Right cardiac atrium (tissue), 5 donors: ENCODE measurements around the gene CCDC102B. TPM values are rescaled to one million over a fixed set of nuclear protein-coding genes. Genes with fewer than 3 reads are reported as not detected.
"Not testable (repeated sequence)": the region's sequence is repeated elsewhere in the genome, so short reads cannot be mapped to it uniquely, and the experiment has no call there.

Experiments used
- ATAC-seq, 2 donors: fragments of 200-7000 bp; cut with Tn5 transposase; one replicate each; pipeline versions ENCODE4 v1.8.0 to v1.9.1; 2020; ENCODE audit warnings: moderate library complexity in 2 of 2, mild to moderate bottlenecking in 1 of 2
- DNase-seq, 3 donors: peaks; one replicate each; pipeline ENCODE4 v3.0.0-alpha.2; 2020
- H3K27ac ChIP-seq: one replicate; pipeline ENCODE4 v1.5.1; 2013; ENCODE audit warnings: mild to moderate bottlenecking, low read length, control low read depth, moderate library complexity
- H3K27me3 ChIP-seq: one replicate; pipeline ENCODE4 v1.6.1; 2013; ENCODE audit not compliant: control insufficient read depth, insufficient read depth
- H3K4me1 ChIP-seq: one replicate; pipeline ENCODE4 v1.6.1; 2013; ENCODE audit warnings: low read length; ENCODE audit not compliant: control insufficient read depth, insufficient read depth
- H3K4me3 ChIP-seq: one replicate; pipeline ENCODE4 v1.5.1; 2013; ENCODE audit warnings: low read length, control low read depth
- H3K9me3 ChIP-seq: one replicate; pipeline ENCODE4 v1.6.1; 2013; ENCODE audit warnings: low read length; ENCODE audit not compliant: control insufficient read depth
- WGBS: extraction: QIAGEN DNeasy Blood & Tissue Kit; methylation state at CpG from one replicate; pipeline ENCODE4 v1.1.7; 2013; 5-methylcytosine and 5-hydroxymethylcytosine counted together
- intact Hi-C, 4 donors: fragments of 100-400 bp; cut with DNase I; formaldehyde crosslinking; loops; one replicate each; pipeline versions ENCODE4 v1.11.0 to v1.14.0; 2022 to 2023
- polyA plus RNA-seq: library from polyadenylated mRNA; stranded (reverse); fragments of 200-250 nt; gene quantifications from one replicate; pipeline ENCODE4 v1.2.3, GENCODE V29; 2013
- total RNA-seq, 4 donors: library from RNA; stranded (reverse); fragmentation: NEBNext Ultra II Directional; extraction: Animal tissue kit (Norgen Biotek cat#: 25700); gene quantifications; one replicate each; pipeline ENCODE4 v1.2.1, GENCODE V29; 2021
- donor health status: healthy with polysubstance abuse.
- donor health status: DM: no; HTN: yes; CAD: no.
- donor health status: DM: no; HTN: no; CAD: no.
- donor health status: DM: no; HTN: yes; CAD: no; lungs with severe emphysema.
- donor health status: DM: yes; HTN: yes; CAD: no.

CCDC102B gene
- total and polyA plus RNA-seq, 5 donors: 5.8 to 10.8 (median 10.4) TPM

DNA sequence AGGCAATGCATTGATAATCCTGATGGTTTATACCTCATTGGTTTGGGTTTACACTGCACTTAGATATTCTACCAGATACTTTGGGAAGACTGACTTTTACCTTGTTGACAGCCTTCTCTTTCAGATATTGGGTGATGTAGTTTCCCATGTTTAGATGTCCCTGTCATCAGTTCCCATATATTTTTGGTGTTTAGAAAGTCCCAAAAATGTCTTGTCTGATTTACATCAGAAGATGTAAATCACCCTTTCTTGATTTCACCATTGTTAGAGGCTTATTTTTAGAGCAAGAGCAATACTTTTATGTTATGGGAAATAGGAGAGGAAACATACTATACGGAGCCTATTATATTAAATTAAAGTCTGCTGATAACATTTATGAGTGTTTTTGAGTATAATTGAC is 14.4 kb upstream of the CCDC102B start:
- DNase-seq: no peak
- H3K9me3 ChIP-seq: no peaks in the 10 kb centered on the region
- no peaks in the 10 kb centered on the region for H3K27me3 ChIP-seq
- no peaks in the 10 kb centered on the region for H3K4me1 ChIP-seq
- H3K27ac ChIP-seq: no peak overlapping the region
- no peak overlapping the region for H3K4me3 ChIP-seq
- intact Hi-C loops: no loop called here
- ATAC-seq: no peak
- 66% methylated on average over 1 of the region's 1 CpG for WGBS

DNA sequence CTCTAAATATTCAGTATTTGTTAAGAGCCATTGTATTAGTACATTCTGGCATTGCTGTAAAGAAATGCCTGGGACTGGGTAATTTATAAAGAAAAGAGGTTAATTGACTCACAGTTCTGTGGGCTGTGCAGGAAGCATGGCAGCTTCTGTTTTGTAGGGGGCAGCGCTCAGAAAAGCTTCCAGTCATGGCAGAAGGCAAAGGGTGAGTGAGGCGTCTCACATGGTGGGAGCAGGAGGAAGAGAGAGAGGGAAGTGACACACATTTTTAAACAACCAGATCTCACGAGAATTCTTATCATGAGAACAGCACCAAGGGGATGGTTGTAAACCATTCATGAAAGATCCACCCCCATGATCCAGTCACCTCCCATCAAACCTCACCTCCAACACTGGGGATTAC is 13.8 kb upstream of the CCDC102B start:
- Histone ChIP-seq H3K4me1 (no peaks in the 10 kb centered on the region), H3K4me3 (no peak overlapping the region), H3K27me3 (no peaks in the 10 kb centered on the region), H3K9me3 (no peaks in the 10 kb centered on the region), H3K27ac (no peak overlapping the region)
- no peak for ATAC-seq
- no peak for DNase-seq
- WGBS: 61% methylated on average over 3 of the region's 3 CpGs
- intact Hi-C loops: no loop called here

DNA sequence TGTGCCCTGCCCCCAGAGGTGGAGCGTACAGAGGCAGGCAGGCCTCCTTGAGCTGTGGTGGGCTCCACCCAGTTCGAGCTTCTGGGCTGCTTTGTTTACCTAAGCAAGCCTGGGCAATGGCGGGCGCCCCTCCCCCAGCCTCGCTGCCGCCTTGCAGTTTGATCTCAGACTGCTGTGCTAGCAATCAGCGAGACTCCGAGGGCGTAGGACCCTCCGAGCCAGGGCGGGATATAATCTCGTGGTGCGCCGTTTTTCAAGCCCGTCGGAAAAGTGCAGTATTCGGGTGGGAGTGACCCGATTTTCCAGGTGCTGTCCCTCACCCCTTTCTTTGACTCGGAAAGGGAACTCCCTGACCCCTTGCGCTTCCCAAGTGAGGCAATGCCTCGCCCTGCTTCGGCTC is 7.6 kb upstream of the CCDC102B start:
- 84% methylated on average over 19 of the region's 22 CpGs for WGBS
- H3K27ac ChIP-seq, H3K27me3 ChIP-seq, H3K4me3 ChIP-seq, H3K4me1 ChIP-seq, intact Hi-C loops, ATAC-seq, H3K9me3 ChIP-seq, DNase-seq: not testable (repeated sequence)

DNA sequence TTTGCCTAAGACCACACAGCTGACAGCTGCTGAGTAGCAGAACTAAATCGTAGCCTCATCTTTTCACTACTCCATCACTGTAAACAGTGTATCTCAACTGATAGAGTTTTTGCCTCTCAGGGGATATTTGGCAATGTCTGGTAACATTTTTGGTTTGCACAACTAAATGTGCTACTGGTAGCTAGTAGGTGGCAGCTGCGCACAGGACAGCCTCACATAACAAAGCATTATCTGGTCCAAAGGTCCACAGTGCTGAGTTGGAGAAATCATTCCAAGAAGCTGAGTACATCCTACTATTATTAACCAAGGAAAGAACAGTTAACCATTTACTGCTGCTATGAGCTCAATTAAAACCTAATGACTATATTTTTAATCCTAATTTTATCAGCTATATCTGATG is 6.1 kb upstream of the CCDC102B start:
- Histone ChIP-seq H3K27ac (no peak overlapping the region), H3K4me1 (no peaks in the 10 kb centered on the region), H3K9me3 (no peaks in the 10 kb centered on the region), H3K4me3 (no peak overlapping the region), H3K27me3 (no peaks in the 10 kb centered on the region)
- peak; percentile 26 to 51 for ATAC-seq
- 50% methylated on average over 2 of the region's 2 CpGs for WGBS
- peak in 2 of 3 donors; percentile 12 to 41 for DNase-seq
- intact Hi-C loops: no loop called here

DNA sequence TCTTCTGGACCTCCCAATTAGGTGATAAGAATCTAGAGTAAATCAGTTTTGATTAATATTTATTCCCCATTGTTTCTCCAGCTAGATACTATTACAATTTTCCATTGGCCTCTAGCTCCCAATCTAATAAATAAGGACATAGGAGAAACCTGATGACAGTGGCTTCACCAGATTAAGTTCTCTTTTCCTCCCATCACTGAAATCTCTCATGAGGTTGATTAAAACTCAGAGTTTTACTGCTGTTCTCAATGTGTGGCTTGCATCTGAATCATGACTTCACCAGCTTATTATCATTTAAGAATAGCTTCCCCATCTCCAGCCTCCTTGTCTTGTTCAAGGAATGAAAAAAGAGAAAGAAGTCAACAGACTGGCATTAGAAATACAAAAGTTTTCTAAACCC is 3.9 kb upstream of the CCDC102B start:
- no peaks in the 10 kb centered on the region for H3K9me3 ChIP-seq
- intact Hi-C loops: no loop called here
- no peaks in the 10 kb centered on the region for H3K4me1 ChIP-seq
- ATAC-seq: no peak
- no peak overlapping the region for H3K4me3 ChIP-seq
- H3K27me3 ChIP-seq: no peaks in the 10 kb centered on the region
- DNase-seq: no peak
- no peak overlapping the region for H3K27ac ChIP-seq

DNA sequence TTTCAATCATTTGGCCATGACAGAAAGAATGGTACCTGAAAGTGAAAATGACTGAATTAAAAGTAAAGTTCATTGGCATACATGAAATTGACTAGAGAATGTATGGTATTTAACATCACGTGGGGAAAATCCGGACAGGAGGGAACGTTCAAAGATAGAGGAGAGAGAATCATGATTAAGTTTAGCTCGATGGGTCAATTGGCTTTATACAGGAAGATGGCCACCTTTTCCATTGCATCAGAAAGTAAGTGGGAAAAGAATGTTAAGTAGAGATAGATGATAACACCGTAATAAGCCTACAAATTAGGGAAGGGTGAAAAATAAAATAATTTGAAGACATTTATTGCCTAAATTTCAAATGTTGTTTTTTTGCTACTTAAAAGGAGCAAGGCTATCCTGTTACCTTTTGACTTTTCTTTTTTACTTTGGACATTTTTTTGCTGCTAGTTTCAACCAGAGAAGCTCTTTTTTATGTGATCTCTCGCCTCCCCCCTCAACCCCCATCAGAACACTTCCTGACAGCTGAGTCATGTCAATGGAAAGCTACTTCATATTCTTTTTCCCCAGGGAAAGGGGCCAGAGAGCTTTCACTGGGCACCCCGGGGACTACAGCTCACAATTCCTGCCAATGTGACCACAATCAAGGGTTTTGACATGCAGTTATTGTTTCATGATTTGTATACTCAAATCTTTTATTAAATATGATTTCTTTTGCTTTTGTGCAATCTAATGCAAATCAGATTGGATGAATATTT is 767 bp upstream of the CCDC102B start:
- DNase-seq: peak; percentile 33 to 64 (median 47)
- ATAC-seq: peak; percentile 61 to 65
- H3K27me3 ChIP-seq: no peaks in the 10 kb centered on the region
- no peak overlapping the region for H3K27ac ChIP-seq
- H3K9me3 ChIP-seq: no peaks in the 10 kb centered on the region
- intact Hi-C loops: no loop called here
- 51% methylated on average over 7 of the region's 7 CpGs for WGBS
- H3K4me1 ChIP-seq: no peaks in the 10 kb centered on the region
- no peak overlapping the region for H3K4me3 ChIP-seq

DNA sequence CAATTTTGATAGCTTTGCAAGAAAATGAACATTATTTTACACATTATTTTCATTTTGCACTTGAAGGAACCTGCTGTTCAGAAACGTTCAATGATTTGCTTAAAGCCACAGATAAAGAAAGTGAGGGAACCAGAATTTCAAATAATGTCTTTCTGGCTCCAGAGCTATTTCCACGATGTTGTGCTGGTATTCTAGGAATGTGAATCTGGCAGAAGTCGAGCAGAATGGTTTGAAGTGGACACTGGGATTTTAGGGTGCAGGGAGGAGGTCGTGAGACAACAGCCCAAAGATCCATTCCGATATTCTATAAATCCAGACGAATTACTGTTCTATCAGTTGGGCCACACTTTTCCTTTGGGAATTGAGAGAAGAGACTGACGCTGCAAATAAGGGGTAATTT is 2.2 kb downstream of the CCDC102B start:
- no peak for DNase-seq
- H3K27ac ChIP-seq: peak overlapping the region; percentile 50
- WGBS: 40% methylated on average over 7 of the region's 7 CpGs
- intact Hi-C loops: no loop called here
- no peaks in the 10 kb centered on the region for H3K4me1 ChIP-seq
- H3K27me3 ChIP-seq: no peaks in the 10 kb centered on the region
- peak overlapping the region; percentile 42 for H3K4me3 ChIP-seq
- no peaks in the 10 kb centered on the region for H3K9me3 ChIP-seq
- no peak for ATAC-seq

DNA sequence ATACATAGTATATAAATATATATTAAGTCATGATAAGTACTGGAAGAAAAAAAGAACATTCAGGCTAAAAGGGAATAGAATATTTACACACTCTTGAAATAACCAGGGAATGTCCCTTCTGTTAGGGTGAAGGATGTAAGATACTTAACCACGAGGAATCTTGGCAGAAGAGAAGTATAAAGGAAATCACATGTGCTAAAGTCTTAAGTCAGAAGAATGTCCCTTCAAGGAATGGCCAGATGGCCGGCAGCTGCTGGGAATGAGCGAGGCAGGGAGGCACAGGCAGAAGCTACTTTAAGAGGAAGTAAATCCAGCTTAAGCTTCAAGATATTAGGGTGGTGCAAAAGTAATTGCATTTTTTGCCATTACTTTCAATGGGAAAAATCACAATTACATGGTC is 5.5 kb downstream of the CCDC102B start:
- H3K4me1 ChIP-seq: no peaks in the 10 kb centered on the region
- intact Hi-C loops: no loop called here
- H3K9me3 ChIP-seq: no peaks in the 10 kb centered on the region
- H3K27ac ChIP-seq: no peak overlapping the region
- no peaks in the 10 kb centered on the region for H3K27me3 ChIP-seq
- WGBS: 27% methylated on average over 3 of the region's 3 CpGs
- H3K4me3 ChIP-seq: no peak overlapping the region
- peak; percentile 75 to 88 for ATAC-seq
- DNase-seq: peak; percentile 61 to 89 (median 84)

DNA sequence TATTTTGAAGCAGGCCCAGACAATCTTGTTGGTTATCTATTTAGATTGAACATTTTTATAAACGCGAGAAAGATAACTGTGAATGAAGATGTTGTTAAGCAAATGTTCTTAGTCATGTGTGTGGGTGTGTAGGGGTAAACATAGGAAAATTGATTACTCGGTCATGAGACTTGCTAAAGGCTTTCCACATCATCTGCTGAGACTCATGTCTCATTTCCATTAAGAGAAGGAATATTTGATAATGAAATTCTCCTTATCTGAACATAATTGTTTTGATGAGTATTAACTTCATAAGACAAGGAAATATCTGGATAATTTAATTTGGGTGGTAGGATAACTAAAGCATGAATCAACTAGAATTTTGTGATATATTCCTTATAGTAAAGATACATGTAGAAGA is 19.7 kb downstream of the CCDC102B start:
- no peaks in the 10 kb centered on the region for H3K4me1 ChIP-seq
- 46% methylated on average over 3 of the region's 3 CpGs for WGBS
- ATAC-seq (no peak), DNase-seq (no peak)
- H3K27ac ChIP-seq: no peak overlapping the region
- H3K9me3 ChIP-seq: no peaks in the 10 kb centered on the region
- intact Hi-C loops: no loop called here
- H3K4me3 ChIP-seq: no peak overlapping the region
- H3K27me3 ChIP-seq: no peaks in the 10 kb centered on the region

DNA sequence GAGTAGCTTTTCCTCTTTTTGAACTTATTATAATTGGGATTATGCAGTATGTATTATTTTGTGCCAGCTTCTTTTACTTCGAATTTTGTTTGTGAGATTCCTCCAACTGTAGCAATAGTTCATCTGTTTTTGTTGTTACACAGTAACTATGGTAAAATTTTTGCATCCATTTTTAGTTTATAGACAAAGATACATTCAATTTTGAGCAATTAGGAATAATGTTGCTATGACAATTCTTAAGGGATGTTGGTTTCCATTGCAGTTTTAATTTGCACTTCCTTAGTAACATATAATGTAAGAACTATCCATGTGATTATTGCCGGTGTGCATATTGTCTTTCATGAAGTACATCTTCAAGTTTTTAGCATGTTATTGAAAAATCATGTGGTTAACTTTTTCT is 20.7 kb downstream of the CCDC102B start:
- Histone ChIP-seq H3K4me3 (no peak overlapping the region), H3K4me1 (no peaks in the 10 kb centered on the region), H3K27me3 (no peaks in the 10 kb centered on the region), H3K27ac (no peak overlapping the region), H3K9me3 (no peaks in the 10 kb centered on the region)
- intact Hi-C loops: no loop called here
- ATAC-seq (no peak), DNase-seq (no peak)
- WGBS: 43% methylated on average over 2 of the region's 2 CpGs

DNA sequence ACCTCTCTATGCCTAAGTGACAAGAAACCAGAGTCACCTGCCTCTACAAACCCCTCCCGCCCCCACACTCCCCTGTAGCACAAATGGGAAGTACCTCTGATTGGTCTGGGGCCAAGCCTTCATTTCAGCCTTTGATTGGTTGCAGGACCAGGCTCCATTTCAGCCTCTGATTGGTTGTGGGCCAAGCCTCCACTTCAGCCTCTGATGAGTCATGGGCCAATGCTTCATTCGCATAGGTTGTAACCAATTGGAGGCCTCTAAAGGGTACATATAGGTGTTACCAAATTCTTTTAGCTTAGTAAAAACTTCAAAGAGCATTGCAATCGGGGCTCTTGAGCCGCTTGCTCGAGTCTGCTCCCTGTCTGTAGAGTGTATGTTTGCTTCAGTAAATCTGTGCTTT is 25.0 kb downstream of the CCDC102B start:
- H3K27me3 ChIP-seq: no peaks in the 10 kb centered on the region
- H3K27ac ChIP-seq: no peak overlapping the region
- no peak overlapping the region for H3K4me3 ChIP-seq
- DNase-seq (no peak), ATAC-seq (no peak)
- intact Hi-C loops: no loop called here
- H3K4me1 ChIP-seq: no peaks in the 10 kb centered on the region
- H3K9me3 ChIP-seq: no peaks in the 10 kb centered on the region
- 92% methylated on average over 5 of the region's 5 CpGs for WGBS

DNA sequence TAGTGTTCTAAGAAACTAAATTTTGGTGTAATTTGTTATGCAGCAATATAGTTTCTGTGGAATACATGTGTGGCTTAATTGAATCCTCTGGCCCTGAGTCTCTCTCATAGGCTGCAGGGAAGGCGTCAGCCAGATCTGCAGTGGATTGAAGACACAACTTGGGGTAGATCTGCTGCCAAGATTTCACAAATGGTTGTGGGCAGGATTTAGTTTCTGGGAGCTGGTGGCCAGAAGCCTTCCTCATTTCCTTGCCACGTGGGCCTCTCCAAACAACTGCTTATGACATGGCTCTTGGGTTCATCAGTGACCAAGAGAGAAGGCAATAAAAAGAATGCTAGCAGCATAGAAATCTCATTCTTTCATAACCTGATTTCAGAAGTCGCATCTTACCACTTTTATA is 28.2 kb downstream of the CCDC102B start:
- intact Hi-C loops: no loop called here
- no peaks in the 10 kb centered on the region for H3K9me3 ChIP-seq
- ATAC-seq (peak in 1 of 2 donors; percentile 43), DNase-seq (peak in 1 of 3 donors; percentile 42)
- H3K27ac ChIP-seq: no peak overlapping the region
- H3K4me1 ChIP-seq: no peaks in the 10 kb centered on the region
- 59% methylated on average over 3 of the region's 3 CpGs for WGBS
- H3K27me3 ChIP-seq: no peaks in the 10 kb centered on the region
- H3K4me3 ChIP-seq: no peak overlapping the region
